HL-60 (cell line): ENCODE data around the gene U2AF2.

ENCODE experiments used
- CTCF ChIP-seq: IDR thresholded peaks from one replicate; pipeline ENCODE4 v1.5.1; 2011; ENCODE audit warnings: low read length, control low read depth, inconsistent platforms; ENCODE audit not compliant: insufficient read depth
- GABPA ChIP-seq: IDR thresholded peaks from 2 replicates; pipeline ENCODE4 v1.6.1; 2012; ENCODE audit warnings: low read depth
- POLR2AphosphoS5 ChIP-seq: IDR thresholded peaks from 2 replicates; pipeline ENCODE4 v1.6.1; 2012; ENCODE audit warnings: low read depth
- REST ChIP-seq: IDR thresholded peaks from 2 replicates; pipeline ENCODE4 v1.6.1; 2012; ENCODE audit warnings: low read depth; ENCODE audit not compliant: insufficient replicate concordance

GRCh38 chr19:55694241-55694655, 39.4 kb downstream of the U2AF2 start:
- no peak for TF ChIP-seq CTCF
- no peak for TF ChIP-seq POLR2AphosphoS5
- TF ChIP-seq REST = no peak
- no peak for TF ChIP-seq GABPA
